ENCODE data around the gene LINC01488. TPM values are rescaled to one million over a fixed set of nuclear protein-coding genes. Genes with fewer than 3 reads are reported as not detected.

LINC01488 gene
- total RNA-seq, 2 donors from 2014 or later, result not detected

GRCh38 chr11:69534166-69534530 lies 52.7 kb downstream of the LINC01488 start:
- H3K4me1 ChIP-seq, result no peaks in the 10 kb centered on the region
- H3K36me3 ChIP-seq, result no peaks in the 10 kb centered on the region
- H3K27ac ChIP-seq, result no peak overlapping the region
- TF ChIP-seq, protein P1, sequence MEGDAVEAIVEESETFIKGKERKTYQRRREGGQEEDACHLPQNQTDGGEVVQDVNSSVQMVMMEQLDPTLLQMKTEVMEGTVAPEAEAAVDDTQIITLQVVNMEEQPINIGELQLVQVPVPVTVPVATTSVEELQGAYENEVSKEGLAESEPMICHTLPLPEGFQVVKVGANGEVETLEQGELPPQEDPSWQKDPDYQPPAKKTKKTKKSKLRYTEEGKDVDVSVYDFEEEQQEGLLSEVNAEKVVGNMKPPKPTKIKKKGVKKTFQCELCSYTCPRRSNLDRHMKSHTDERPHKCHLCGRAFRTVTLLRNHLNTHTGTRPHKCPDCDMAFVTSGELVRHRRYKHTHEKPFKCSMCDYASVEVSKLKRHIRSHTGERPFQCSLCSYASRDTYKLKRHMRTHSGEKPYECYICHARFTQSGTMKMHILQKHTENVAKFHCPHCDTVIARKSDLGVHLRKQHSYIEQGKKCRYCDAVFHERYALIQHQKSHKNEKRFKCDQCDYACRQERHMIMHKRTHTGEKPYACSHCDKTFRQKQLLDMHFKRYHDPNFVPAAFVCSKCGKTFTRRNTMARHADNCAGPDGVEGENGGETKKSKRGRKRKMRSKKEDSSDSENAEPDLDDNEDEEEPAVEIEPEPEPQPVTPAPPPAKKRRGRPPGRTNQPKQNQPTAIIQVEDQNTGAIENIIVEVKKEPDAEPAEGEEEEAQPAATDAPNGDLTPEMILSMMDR (IDR thresholded peaks at IDR 0.05), result no peak
- H3K9me3 ChIP-seq, result no peaks in the 10 kb centered on the region
- intact Hi-C loops (cut with DNase I), result no loop called here
- H3K4me3 ChIP-seq, result no peak overlapping the region
- DNase-seq, result no peak
- H3K9ac ChIP-seq (ENCODE audit: low read depth in 2 of 2, low read length in 2 of 2), result no peak overlapping the region
- no peaks in the 10 kb centered on the region for H3K27me3 ChIP-seq

- Histone ChIP-seq H3K27me3 (no peaks in the 10 kb centered on the region), H3K4me3 (no peak overlapping the region), H3K9ac (ENCODE audit: low read depth in 2 of 2, low read length in 2 of 2) (no peak overlapping the region), H3K36me3 (no peaks in the 10 kb centered on the region), H3K4me1 (no peaks in the 10 kb centered on the region), H3K27ac (no peak overlapping the region), H3K9me3 (no peaks in the 10 kb centered on the region)
- DNase-seq, result no peak
- TF ChIP-seq, protein P1 (IDR thresholded peaks at IDR 0.05), result no peak
- intact Hi-C loops (cut with DNase I), result no loop called here
These were observed 54.4 kb downstream of the LINC01488 start for GRCh38 chr11:69535908-69536307.

GRCh38 chr11:69536406-69536805 lies 54.9 kb downstream of the LINC01488 start:
- Histone ChIP-seq H3K9ac (ENCODE audit: low read depth in 2 of 2, low read length in 2 of 2) (no peak overlapping the region), H3K27me3 (no peaks in the 10 kb centered on the region), H3K4me1 (no peaks in the 10 kb centered on the region), H3K4me3 (no peak overlapping the region), H3K9me3 (no peaks in the 10 kb centered on the region), H3K27ac (no peak overlapping the region), H3K36me3 (no peaks in the 10 kb centered on the region)
- intact Hi-C loops (cut with DNase I), result no loop called here
- no peak for DNase-seq
- TF ChIP-seq, protein P1 (IDR thresholded peaks at IDR 0.05), result no peak

DNA sequence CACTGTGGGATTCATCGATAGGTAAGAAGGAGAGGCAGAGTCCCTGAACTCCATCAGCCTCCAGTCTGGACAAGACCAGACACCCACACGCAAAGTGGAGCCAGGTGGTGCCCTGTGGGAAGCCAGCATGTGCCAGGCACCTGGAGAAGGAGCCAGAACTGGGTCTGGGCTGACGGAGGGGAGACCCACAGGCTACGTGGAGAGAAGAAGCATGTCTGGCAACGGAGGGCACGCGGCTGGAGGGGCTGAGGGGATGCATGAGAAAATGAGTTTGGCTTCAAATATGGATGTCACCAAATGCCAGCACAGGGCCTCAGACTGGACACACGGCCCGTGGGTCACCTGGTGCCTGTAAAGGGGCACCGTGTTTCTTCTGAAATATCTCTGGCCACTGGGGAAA lies 55.7 kb downstream of the LINC01488 start:
- intact Hi-C loops (cut with DNase I), result no loop called here
- H3K4me3 ChIP-seq, result no peak overlapping the region
- no peak overlapping the region for H3K9ac ChIP-seq (ENCODE audit: low read depth in 2 of 2, low read length in 2 of 2)
- no peaks in the 10 kb centered on the region for H3K36me3 ChIP-seq
- no peak overlapping the region for H3K27ac ChIP-seq
- TF ChIP-seq, protein P1 (IDR thresholded peaks at IDR 0.05), result no peak
- H3K27me3 ChIP-seq, result no peaks in the 10 kb centered on the region
- no peaks in the 10 kb centered on the region for H3K9me3 ChIP-seq
- no peaks in the 10 kb centered on the region for H3K4me1 ChIP-seq
- DNase-seq, result no peak

GRCh38 chr11:69537855-69538640 lies 56.6 kb downstream of the LINC01488 start:
- Histone ChIP-seq H3K36me3 (no peaks in the 10 kb centered on the region), H3K4me1 (no peaks in the 10 kb centered on the region), H3K9ac (ENCODE audit: low read depth in 2 of 2, low read length in 2 of 2) (no peak overlapping the region), H3K4me3 (no peak overlapping the region), H3K9me3 (no peaks in the 10 kb centered on the region), H3K27me3 (no peaks in the 10 kb centered on the region), H3K27ac (no peak overlapping the region)
- intact Hi-C loops (cut with DNase I), result no loop called here
- TF ChIP-seq, protein P1 (IDR thresholded peaks at IDR 0.05), result no peak
- no peak for DNase-seq
